Measurements from ENCODE around the gene RLBP1. TPM values are rescaled to one million over a fixed set of nuclear protein-coding genes. Genes with fewer than 3 reads are reported as not detected.

Gene RLBP1
- total RNA-seq, 4 donors from 2014 or later = not detected

DNA sequence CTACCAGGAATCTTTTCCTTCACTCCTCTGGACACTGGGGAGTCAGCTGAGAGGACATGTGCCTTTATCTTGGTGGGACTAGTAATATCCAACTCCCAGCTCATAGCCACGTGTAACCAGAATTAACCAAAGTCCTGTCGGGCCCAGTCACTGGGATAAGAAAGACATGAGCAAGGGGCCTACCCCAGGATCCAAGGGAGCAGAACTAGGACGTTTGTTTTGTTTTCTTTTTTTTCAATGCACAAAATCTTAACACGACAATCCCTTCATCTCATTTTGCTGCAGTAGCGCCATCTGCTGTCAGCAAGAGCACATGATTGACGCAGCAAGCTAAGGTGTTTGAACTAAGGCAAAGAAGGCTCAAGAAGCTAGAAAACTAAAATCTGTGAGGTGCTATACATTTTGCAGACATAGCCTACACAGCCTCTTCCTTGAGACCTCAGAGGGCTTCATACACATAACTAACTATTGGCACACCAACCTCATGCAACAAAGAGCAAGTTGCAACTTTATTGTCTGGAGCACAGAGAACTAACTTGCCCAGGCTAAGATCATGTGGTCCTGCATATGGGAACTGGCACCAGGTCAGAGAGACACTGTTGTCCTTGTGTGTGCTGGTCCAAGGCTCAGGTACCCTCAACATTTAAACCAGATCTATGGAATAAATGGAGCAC, 43.6 kb downstream of the RLBP1 start:
- H3K9me3 ChIP-seq = no peaks in the 10 kb centered on the region
- no peak overlapping the region for H3K27ac ChIP-seq
- TF ChIP-seq POLR2A (IDR thresholded peaks at IDR 0.05) = no peak
- TF ChIP-seq, protein P1, sequence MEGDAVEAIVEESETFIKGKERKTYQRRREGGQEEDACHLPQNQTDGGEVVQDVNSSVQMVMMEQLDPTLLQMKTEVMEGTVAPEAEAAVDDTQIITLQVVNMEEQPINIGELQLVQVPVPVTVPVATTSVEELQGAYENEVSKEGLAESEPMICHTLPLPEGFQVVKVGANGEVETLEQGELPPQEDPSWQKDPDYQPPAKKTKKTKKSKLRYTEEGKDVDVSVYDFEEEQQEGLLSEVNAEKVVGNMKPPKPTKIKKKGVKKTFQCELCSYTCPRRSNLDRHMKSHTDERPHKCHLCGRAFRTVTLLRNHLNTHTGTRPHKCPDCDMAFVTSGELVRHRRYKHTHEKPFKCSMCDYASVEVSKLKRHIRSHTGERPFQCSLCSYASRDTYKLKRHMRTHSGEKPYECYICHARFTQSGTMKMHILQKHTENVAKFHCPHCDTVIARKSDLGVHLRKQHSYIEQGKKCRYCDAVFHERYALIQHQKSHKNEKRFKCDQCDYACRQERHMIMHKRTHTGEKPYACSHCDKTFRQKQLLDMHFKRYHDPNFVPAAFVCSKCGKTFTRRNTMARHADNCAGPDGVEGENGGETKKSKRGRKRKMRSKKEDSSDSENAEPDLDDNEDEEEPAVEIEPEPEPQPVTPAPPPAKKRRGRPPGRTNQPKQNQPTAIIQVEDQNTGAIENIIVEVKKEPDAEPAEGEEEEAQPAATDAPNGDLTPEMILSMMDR (IDR thresholded peaks at IDR 0.05) = peak; percentile 32 to 84 (median 78)
- peak in 2 of 3 donors; percentile 20 to 79 for DNase-seq
- H3K4me3 ChIP-seq = no peak overlapping the region
- H3K27me3 ChIP-seq = no peaks in the 10 kb centered on the region
- H3K4me1 ChIP-seq = no peaks in the 10 kb centered on the region
- H3K36me3 ChIP-seq = peaks cover 0 to 59% (median 0%) of the 10 kb centered on the region in 3 donors

DNA sequence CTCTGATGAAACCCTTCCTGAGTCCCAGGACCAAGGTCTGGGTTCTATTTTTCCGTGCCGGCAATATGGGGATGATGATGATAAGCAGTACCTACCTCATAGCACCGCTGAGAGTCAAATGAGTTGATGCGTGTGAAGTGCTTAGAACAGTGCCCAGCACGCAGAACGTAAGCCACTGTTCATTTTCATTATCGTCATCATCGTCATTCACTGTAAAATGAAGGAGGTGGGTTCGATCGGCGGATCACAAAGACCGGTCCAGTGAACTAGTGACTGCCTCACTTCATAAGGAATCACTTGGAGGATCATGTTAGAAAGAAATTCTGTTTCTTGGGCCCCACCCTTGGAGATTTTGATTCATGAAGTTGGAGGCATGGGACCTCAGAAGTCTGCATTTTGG, 44.3 kb downstream of the RLBP1 start:
- no peak for DNase-seq
- Histone ChIP-seq H3K4me3 (no peak overlapping the region), H3K27ac (no peak overlapping the region), H3K4me1 (no peaks in the 10 kb centered on the region), H3K27me3 (no peaks in the 10 kb centered on the region), H3K36me3 (peaks cover 0 to 59% (median 0%) of the 10 kb centered on the region in 3 donors), H3K9me3 (no peaks in the 10 kb centered on the region)
- TF ChIP-seq, protein P1 (IDR thresholded peaks at IDR 0.05) = no peak
- TF ChIP-seq POLR2A (IDR thresholded peaks at IDR 0.05) = no peak

DNA sequence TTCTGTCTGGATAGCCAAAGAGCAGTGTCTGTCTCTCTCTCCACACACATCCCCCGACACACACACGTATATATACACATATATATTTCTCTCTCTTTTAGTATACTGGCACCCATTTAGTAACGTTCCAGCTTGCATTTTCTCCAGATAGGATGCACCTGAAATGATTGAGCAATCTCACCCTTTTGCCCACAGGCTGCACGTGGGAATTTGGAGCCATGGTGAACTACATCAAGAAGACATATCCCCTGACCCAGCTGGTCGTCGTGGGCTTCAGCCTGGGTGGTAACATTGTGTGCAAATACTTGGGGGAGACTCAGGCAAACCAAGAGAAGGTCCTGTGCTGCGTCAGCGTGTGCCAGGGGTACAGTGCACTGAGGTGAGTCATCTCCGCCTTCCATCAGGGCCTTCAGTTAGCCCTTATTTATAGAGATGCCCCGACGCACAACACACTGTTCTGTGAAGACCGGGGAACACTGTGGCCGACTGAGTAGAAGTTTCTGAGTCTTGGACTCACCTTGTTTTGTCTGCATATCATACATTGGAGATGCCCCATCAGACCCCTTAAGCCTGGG, 45.7 kb downstream of the RLBP1 start:
- peaks cover 0 to 57% (median 0%) of the 10 kb centered on the region in 3 donors for H3K36me3 ChIP-seq
- no peak for DNase-seq

DNA sequence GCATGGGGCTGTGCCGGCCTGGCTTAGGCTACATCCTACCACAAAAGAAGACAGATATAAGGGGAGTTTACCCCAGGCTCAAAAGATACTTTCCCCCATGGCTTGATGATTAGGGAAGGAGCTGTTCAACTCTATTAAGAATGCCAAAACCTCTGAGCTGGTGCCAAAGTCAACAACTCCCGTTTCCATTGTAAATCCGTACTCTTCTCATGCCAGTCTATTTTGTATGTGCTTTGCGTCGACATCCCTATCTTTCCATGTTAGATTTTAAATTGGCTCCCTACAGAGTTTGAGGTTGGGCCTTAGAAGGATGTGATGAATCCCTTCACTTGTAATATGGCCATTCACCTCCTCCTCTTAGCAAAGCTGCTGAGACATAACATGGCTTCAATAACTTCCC, 46.9 kb downstream of the RLBP1 start:
- no peak overlapping the region for H3K27ac ChIP-seq
- H3K4me1 ChIP-seq = no peaks in the 10 kb centered on the region
- no peak for DNase-seq
- no peak for TF ChIP-seq POLR2A (IDR thresholded peaks at IDR 0.05)
- TF ChIP-seq, protein P1 (IDR thresholded peaks at IDR 0.05) = no peak
- H3K4me3 ChIP-seq = no peak overlapping the region
- no peaks in the 10 kb centered on the region for H3K9me3 ChIP-seq
- peaks cover 0 to 44% (median 0%) of the 10 kb centered on the region in 3 donors for H3K36me3 ChIP-seq
- H3K27me3 ChIP-seq = no peaks in the 10 kb centered on the region

More for the DNA sequence above, 45.7 kb downstream of the RLBP1 start:
- Histone ChIP-seq H3K9me3 (no peaks in the 10 kb centered on the region), H3K4me1 (no peaks in the 10 kb centered on the region), H3K27me3 (no peaks in the 10 kb centered on the region), H3K27ac (no peak overlapping the region), H3K4me3 (no peak overlapping the region)
- TF ChIP-seq, protein P1 (IDR thresholded peaks at IDR 0.05) = no peak
- no peak for TF ChIP-seq POLR2A (IDR thresholded peaks at IDR 0.05)

DNA sequence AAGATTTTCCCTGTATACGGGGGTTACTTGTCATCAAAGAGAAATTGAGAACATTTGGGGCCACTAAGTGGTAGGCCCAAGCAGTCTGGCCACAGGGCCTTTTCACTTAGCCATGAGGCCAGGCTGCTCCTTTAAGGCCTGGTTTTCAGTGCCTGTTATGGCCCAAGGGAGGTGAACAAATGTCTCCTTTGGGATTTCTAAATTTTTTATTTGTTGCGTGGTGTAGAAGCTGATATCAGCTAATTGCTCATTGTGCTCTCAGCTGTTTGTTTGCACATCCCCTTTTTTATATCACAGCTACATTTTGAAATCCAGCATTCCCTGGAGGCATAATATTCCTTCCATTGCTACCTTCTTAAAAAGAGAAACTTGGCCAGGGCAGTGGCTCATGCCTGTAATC, 48.5 kb downstream of the RLBP1 start:
- no peaks in the 10 kb centered on the region for H3K9me3 ChIP-seq
- H3K4me3 ChIP-seq = no peak overlapping the region
- no peak for DNase-seq
- no peak overlapping the region for H3K27ac ChIP-seq
- H3K36me3 ChIP-seq = peaks cover 0 to 29% (median 0%) of the 10 kb centered on the region in 3 donors
- H3K27me3 ChIP-seq = no peaks in the 10 kb centered on the region
- no peaks in the 10 kb centered on the region for H3K4me1 ChIP-seq
- TF ChIP-seq POLR2A (IDR thresholded peaks at IDR 0.05) = no peak
- TF ChIP-seq, protein P1 (IDR thresholded peaks at IDR 0.05) = no peak

All from Peyer's patch (tissue), 4 donors.